Lung (tissue), 12 donors: ENCODE measurements around the gene CFAP410. TPM values are rescaled to one million over a fixed set of nuclear protein-coding genes. Genes with fewer than 3 reads are reported as not detected.

Experiments used
- ATAC-seq: fragments of 200-7000 bp; cut with Tn5 transposase; one replicate; pipeline ENCODE4 v1.9.1; 2020; ENCODE audit warnings: moderate number of reproducible peaks; ENCODE audit not compliant: insufficient read depth, low FRiP score
- DNase-seq, 3 donors: peaks; one replicate each; pipeline ENCODE4 v3.0.0-alpha.2; 2013 to 2017
- H3K27ac ChIP-seq, 2 donors: one replicate each; pipeline ENCODE4 v1.5.1; 2013; ENCODE audit warnings: mild to moderate bottlenecking in 2 of 2, moderate library complexity in 2 of 2, control low read depth in 1 of 2, inconsistent platforms in 1 of 2, low read depth in 1 of 2, low read length in 1 of 2
- H3K27me3 ChIP-seq, 3 donors: one replicate each; pipeline ENCODE4 v1.5.1; 2013; ENCODE audit warnings: low read length in 2 of 3; ENCODE audit not compliant: control insufficient read depth in 3 of 3, insufficient read depth in 3 of 3
- H3K36me3 ChIP-seq, 4 donors: one replicate each; pipeline ENCODE4 v1.5.1; 2013; ENCODE audit warnings: low read length in 4 of 4, mild to moderate bottlenecking in 1 of 4, moderate library complexity in 1 of 4; ENCODE audit not compliant: control insufficient read depth in 4 of 4, insufficient read depth in 4 of 4
- H3K4me1 ChIP-seq, 5 donors: one replicate each; pipeline ENCODE4 v1.5.1; 2013; ENCODE audit warnings: low read length in 5 of 5, mild to moderate bottlenecking in 2 of 5, moderate library complexity in 1 of 5; ENCODE audit not compliant: control insufficient read depth in 5 of 5, insufficient read depth in 5 of 5
- H3K4me3 ChIP-seq: one replicate; pipeline ENCODE4 v1.5.1; 2013; ENCODE audit warnings: mild to moderate bottlenecking, control low read depth, moderate library complexity
- H3K9ac ChIP-seq, 2 donors: one replicate each; pipeline ENCODE4 v1.5.1; 2013; ENCODE audit warnings: low read length in 2 of 2, control low read depth in 1 of 2; ENCODE audit not compliant: insufficient read depth in 1 of 2
- H3K9me3 ChIP-seq, 4 donors: one replicate each; pipeline ENCODE4 v1.5.1; 2013; ENCODE audit warnings: low read length in 3 of 4, mild to moderate bottlenecking in 1 of 4, moderate library complexity in 1 of 4; ENCODE audit not compliant: control insufficient read depth in 4 of 4, insufficient read depth in 3 of 4
- CTCF ChIP-seq: IDR thresholded peaks from 2 replicates; pipeline ENCODE4 v1.5.1; 2012; ENCODE audit warnings: mild to moderate bottlenecking; ENCODE audit errors: control extremely low read depth, extremely low read depth
- WGBS, 2 donors: extraction: QIAGEN DNeasy Blood & Tissue Kit; methylation state at CpG; one replicate each; pipeline ENCODE4 v1.1.7; 2013; 5-methylcytosine and 5-hydroxymethylcytosine counted together
- polyA plus RNA-seq, 2 donors: library from polyadenylated mRNA; stranded (reverse); fragments of 200-250 nt; gene quantifications; one replicate each; pipeline ENCODE4 v1.2.1, GENCODE V29; 2013
- total RNA-seq, 2 donors: library from RNA; depleted of rRNA in 1 of 2; stranded (reverse); fragments of >200 nt in 1 of 2; gene quantifications; one replicate each; pipeline ENCODE4 v1.2.1, GENCODE V29; 2014 to 2021
- donor health status: control.
- donor health status: control.
- donor health status: Bipolar disorder and iron deficiency.
- donor health status: healthy.
- donor health status: DM: yes; HTN: yes; CAD: no.

CFAP410 gene
- total and polyA plus RNA-seq, 4 donors: 24.3 to 72.7 (median 39.5) TPM

- H3K27me3 ChIP-seq: peaks cover 4 to 39% (median 15%) of the 10 kb centered on the region in 3 donors
- peaks cover 0 to 4% (median 0%) of the 10 kb centered on the region in 4 donors for H3K9me3 ChIP-seq
- no peaks in the 10 kb centered on the region for H3K36me3 ChIP-seq
- no peak for DNase-seq
- H3K4me3 ChIP-seq: no peak overlapping the region
- ATAC-seq: no peak
- peaks cover 0 to 9% (median 7%) of the 10 kb centered on the region in 5 donors for H3K4me1 ChIP-seq
- no peak overlapping the region for H3K27ac ChIP-seq
- no peak for TF ChIP-seq CTCF
- H3K9ac ChIP-seq: no peak overlapping the region
- whole genome bisulfite sequencing, 2 donors: 74 to 79% methylated on average over 17 of the region's 17 CpGs
These were observed 13.2 kb upstream of the CFAP410 start for GRCh38 chr21:44352253-44352860.

GRCh38 chr21:44351535-44352252 is 12.5 kb upstream of the CFAP410 start:
- peaks cover 0 to 9% (median 7%) of the 10 kb centered on the region in 5 donors for H3K4me1 ChIP-seq
- H3K4me3 ChIP-seq: no peak overlapping the region
- H3K36me3 ChIP-seq: no peaks in the 10 kb centered on the region
- peaks cover 4 to 39% (median 15%) of the 10 kb centered on the region in 3 donors for H3K27me3 ChIP-seq
- peaks cover 0 to 4% (median 0%) of the 10 kb centered on the region in 4 donors for H3K9me3 ChIP-seq
- 83 to 89% methylated on average over 18 of the region's 18 CpGs for whole genome bisulfite sequencing, 2 donors
- no peak overlapping the region for H3K9ac ChIP-seq
- no peak for ATAC-seq
- H3K27ac ChIP-seq: no peak overlapping the region
- DNase-seq: no peak
- TF ChIP-seq CTCF: no peak

GRCh38 chr21:44350773-44351481 is 11.7 kb upstream of the CFAP410 start:
- DNase-seq: no peak
- H3K27ac ChIP-seq: no peak overlapping the region
- no peaks in the 10 kb centered on the region for H3K36me3 ChIP-seq
- H3K27me3 ChIP-seq: peaks cover 4 to 39% (median 15%) of the 10 kb centered on the region in 3 donors
- no peak overlapping the region for H3K4me3 ChIP-seq
- H3K9ac ChIP-seq: no peak overlapping the region
- H3K9me3 ChIP-seq: peaks cover 0 to 4% (median 0%) of the 10 kb centered on the region in 4 donors
- ATAC-seq: no peak
- peaks cover 0 to 9% (median 7%) of the 10 kb centered on the region in 5 donors for H3K4me1 ChIP-seq
- no peak for TF ChIP-seq CTCF
- 30 to 48% methylated on average over 25 to 42 of the region's 42 CpGs for WGBS, 2 donors
